Mesendoderm (in vitro differentiated cells): ENCODE results near the gene P2RX1.

Source experiments
- DNase-seq: peaks from one replicate; pipeline ENCODE4 v3.0.0; 2013
- H2AK5ac ChIP-seq: 2 replicates; pipeline ENCODE4 v1.6.1; 2013; ENCODE audit warnings: low read length, inconsistent platforms
- H2BK120ac ChIP-seq: 2 replicates; pipeline ENCODE4 v1.6.1; 2013; ENCODE audit warnings: low read depth, mild to moderate bottlenecking, low read length, moderate library complexity, mixed read lengths
- H2BK15ac ChIP-seq: replicated peaks from 2 replicates; pipeline ENCODE4 v1.6.1; 2013; ENCODE audit warnings: low read depth, mild to moderate bottlenecking, moderate library complexity
- H2BK5ac ChIP-seq: 2 replicates; pipeline ENCODE4 v1.6.1; 2013; ENCODE audit warnings: low read length, inconsistent platforms
- H3K18ac ChIP-seq: 2 replicates; pipeline ENCODE4 v1.6.1; 2013; ENCODE audit warnings: mild to moderate bottlenecking, low read length, mixed read lengths
- H3K23ac ChIP-seq: one replicate; pipeline ENCODE4 v1.6.1; 2013; ENCODE audit warnings: low read length
- H3K27ac ChIP-seq: 2 replicates; pipeline ENCODE4 v1.5.1; 2013; ENCODE audit warnings: low read depth, mild to moderate bottlenecking, inconsistent platforms, low read length, moderate library complexity
- H3K27me3 ChIP-seq: 2 replicates; pipeline ENCODE4 v1.6.1; 2013; ENCODE audit warnings: low read length, control low read depth, mild to moderate bottlenecking, inconsistent platforms; ENCODE audit not compliant: insufficient read depth, poor library complexity
- H3K36me3 ChIP-seq: 2 replicates; pipeline ENCODE4 v1.6.1; 2013; ENCODE audit warnings: low read length, inconsistent platforms; ENCODE audit not compliant: control insufficient read depth, insufficient read depth
- H3K4ac ChIP-seq: one replicate; pipeline ENCODE4 v1.6.1; 2013; ENCODE audit warnings: low read depth, mild to moderate bottlenecking, low read length, moderate library complexity
- H3K4me1 ChIP-seq: 2 replicates; pipeline ENCODE4 v1.6.1; 2013; ENCODE audit warnings: low read depth, low read length, inconsistent platforms; ENCODE audit not compliant: control insufficient read depth
- H3K4me2 ChIP-seq: 2 replicates; pipeline ENCODE4 v1.6.1; 2013; ENCODE audit warnings: low read length
- H3K4me3 ChIP-seq: 2 replicates; pipeline ENCODE4 v1.5.1; 2013; ENCODE audit warnings: mild to moderate bottlenecking, low read length
- H3K56ac ChIP-seq: one replicate; pipeline ENCODE4 v1.6.1; 2013; ENCODE audit warnings: low read length
- H3K79me1 ChIP-seq: 2 replicates; pipeline ENCODE4 v1.6.1; 2013; ENCODE audit warnings: low read length, inconsistent platforms
- H3K79me2 ChIP-seq: 2 replicates; pipeline ENCODE4 v1.6.1; 2013; ENCODE audit warnings: mild to moderate bottlenecking, low read length; ENCODE audit not compliant: control insufficient read depth, insufficient read depth
- H3K9ac ChIP-seq: 2 replicates; pipeline ENCODE4 v1.6.1; 2013; ENCODE audit warnings: low read length, inconsistent platforms
- H4K5ac ChIP-seq: one replicate; pipeline ENCODE4 v1.6.1; 2013; ENCODE audit warnings: low read length
- H4K8ac ChIP-seq: one replicate; pipeline ENCODE4 v1.6.1; 2013; ENCODE audit warnings: low read depth, mild to moderate bottlenecking, control low read depth, low read length, moderate library complexity
- WGBS: extraction: QIAGEN DNeasy Blood & Tissue Kit; methylation state at CpG from one replicate; pipeline ENCODE4 v1.1.7; 2013; ENCODE audit warnings: low lambda C conversion rate, missing lambda C conversion rate; ENCODE audit not compliant: insufficient coverage; ENCODE audit errors: extremely low coverage; 5-methylcytosine and 5-hydroxymethylcytosine counted together

P2RX1 gene

DNA sequence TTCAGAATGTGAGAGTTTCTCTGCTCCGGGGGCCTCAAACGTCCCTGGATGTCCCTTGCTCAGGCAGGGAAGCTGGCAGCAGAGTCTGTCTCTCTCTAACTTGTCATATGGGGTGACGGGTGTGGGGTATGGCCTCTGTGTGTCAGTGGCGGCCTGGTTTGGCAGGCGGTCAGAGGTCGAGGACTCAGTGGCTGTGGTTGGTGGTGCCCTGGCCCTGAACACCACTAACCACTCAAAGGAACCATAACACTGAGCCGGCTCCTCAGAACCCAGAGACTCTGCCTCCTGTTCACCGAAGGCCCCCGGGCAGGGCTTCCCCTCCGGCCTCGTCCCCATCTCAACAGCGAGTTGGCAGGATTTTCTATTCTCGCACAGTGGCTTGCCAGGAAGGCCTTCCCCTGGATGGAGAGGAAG, 677 bp downstream of the P2RX1 start:
- no peak overlapping the region for H3K4me2 ChIP-seq
- H3K23ac ChIP-seq = no peak overlapping the region
- H3K9ac ChIP-seq = no peak overlapping the region
- no peak overlapping the region for H3K4me3 ChIP-seq
- WGBS = no CpG with 5 or more reads among the region's 13 CpGs
- H3K56ac ChIP-seq = no peak overlapping the region
- no peaks in the 10 kb centered on the region for H3K27me3 ChIP-seq
- no peak overlapping the region for H3K4ac ChIP-seq
- no peak overlapping the region for H4K8ac ChIP-seq
- H3K18ac ChIP-seq = no peak overlapping the region
- no peak overlapping the region for H2BK5ac ChIP-seq
- H4K5ac ChIP-seq = no peak overlapping the region
- no peak overlapping the region for H2AK5ac ChIP-seq
- DNase-seq = no peak
- H3K36me3 ChIP-seq = no peaks in the 10 kb centered on the region
- no peaks in the 10 kb centered on the region for H3K79me1 ChIP-seq
- no peak overlapping the region for H2BK120ac ChIP-seq
- no peaks in the 10 kb centered on the region for H3K79me2 ChIP-seq
- H2BK15ac ChIP-seq = no peak overlapping the region
- no peak overlapping the region for H3K27ac ChIP-seq
- H3K4me1 ChIP-seq = no peaks in the 10 kb centered on the region

DNA sequence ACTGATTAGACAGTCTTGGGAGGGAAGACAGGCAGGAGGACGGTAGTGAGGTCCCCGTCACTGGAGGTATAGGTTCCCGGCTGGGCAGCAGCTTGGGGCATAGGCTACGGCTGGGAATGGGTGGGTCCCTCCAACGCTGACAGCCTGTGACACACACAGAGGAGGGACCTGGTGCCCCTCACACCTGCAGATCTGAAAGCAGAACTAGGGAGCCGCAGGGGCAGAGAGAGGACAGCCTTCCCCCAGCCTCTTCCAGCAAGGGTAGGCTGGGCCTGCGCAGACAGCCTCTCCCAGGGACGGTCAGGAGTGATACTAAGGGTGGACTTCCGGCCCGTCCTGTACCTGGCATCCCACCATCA, 2.0 kb downstream of the P2RX1 start:
- no peak overlapping the region for H3K4ac ChIP-seq
- H4K5ac ChIP-seq = no peak overlapping the region
- no peak overlapping the region for H2BK15ac ChIP-seq
- H3K23ac ChIP-seq = no peak overlapping the region
- no peak overlapping the region for H2BK120ac ChIP-seq
- no peaks in the 10 kb centered on the region for H3K36me3 ChIP-seq
- H3K4me1 ChIP-seq = no peaks in the 10 kb centered on the region
- no peaks in the 10 kb centered on the region for H3K27me3 ChIP-seq
- no peak overlapping the region for H4K8ac ChIP-seq
- no CpG with 5 or more reads among the region's 10 CpGs for WGBS
- no peak overlapping the region for H2BK5ac ChIP-seq
- no peaks in the 10 kb centered on the region for H3K79me2 ChIP-seq
- no peak overlapping the region for H3K4me3 ChIP-seq
- no peak overlapping the region for H2AK5ac ChIP-seq
- no peaks in the 10 kb centered on the region for H3K79me1 ChIP-seq
- H3K56ac ChIP-seq = no peak overlapping the region
- H3K4me2 ChIP-seq = no peak overlapping the region
- H3K27ac ChIP-seq = no peak overlapping the region
- no peak for DNase-seq
- no peak overlapping the region for H3K18ac ChIP-seq
- H3K9ac ChIP-seq = no peak overlapping the region

- WGBS = no CpG with 5 or more reads among the region's 17 CpGs
- Histone ChIP-seq H3K36me3 (no peaks in the 10 kb centered on the region), H3K9ac (no peak overlapping the region), H3K27ac (no peak overlapping the region), H3K23ac (no peak overlapping the region), H2BK5ac (no peak overlapping the region), H2BK120ac (no peak overlapping the region), H3K4me2 (no peak overlapping the region), H4K8ac (no peak overlapping the region), H3K27me3 (no peaks in the 10 kb centered on the region), H3K18ac (no peak overlapping the region), H3K4ac (no peak overlapping the region), H4K5ac (no peak overlapping the region), H3K79me1 (no peaks in the 10 kb centered on the region), H2AK5ac (no peak overlapping the region), H3K79me2 (no peaks in the 10 kb centered on the region), H3K56ac (no peak overlapping the region), H2BK15ac (no peak overlapping the region), H3K4me1 (no peaks in the 10 kb centered on the region), H3K4me3 (no peak overlapping the region)
- DNase-seq = peak; percentile 78
Measured at GRCh38 chr17:3913531-3914311, 2.5 kb downstream of the P2RX1 start.

- H3K36me3 ChIP-seq = no peaks in the 10 kb centered on the region
- H3K23ac ChIP-seq = no peak overlapping the region
- no peak overlapping the region for H4K5ac ChIP-seq
- H4K8ac ChIP-seq = no peak overlapping the region
- no peaks in the 10 kb centered on the region for H3K27me3 ChIP-seq
- H3K56ac ChIP-seq = no peak overlapping the region
- H2AK5ac ChIP-seq = no peak overlapping the region
- H3K4me3 ChIP-seq = no peak overlapping the region
- no peak overlapping the region for H2BK120ac ChIP-seq
- no peaks in the 10 kb centered on the region for H3K4me1 ChIP-seq
- H3K79me2 ChIP-seq = no peaks in the 10 kb centered on the region
- WGBS = no CpG with 5 or more reads among the region's 2 CpGs
- H3K9ac ChIP-seq = no peak overlapping the region
- no peak overlapping the region for H3K4me2 ChIP-seq
- no peak overlapping the region for H2BK15ac ChIP-seq
- H2BK5ac ChIP-seq = no peak overlapping the region
- H3K27ac ChIP-seq = no peak overlapping the region
- DNase-seq = no peak
- no peak overlapping the region for H3K18ac ChIP-seq
- H3K4ac ChIP-seq = no peak overlapping the region
- H3K79me1 ChIP-seq = no peaks in the 10 kb centered on the region
Measured at GRCh38 chr17:3912827-3913226, 3.4 kb downstream of the P2RX1 start.

DNA sequence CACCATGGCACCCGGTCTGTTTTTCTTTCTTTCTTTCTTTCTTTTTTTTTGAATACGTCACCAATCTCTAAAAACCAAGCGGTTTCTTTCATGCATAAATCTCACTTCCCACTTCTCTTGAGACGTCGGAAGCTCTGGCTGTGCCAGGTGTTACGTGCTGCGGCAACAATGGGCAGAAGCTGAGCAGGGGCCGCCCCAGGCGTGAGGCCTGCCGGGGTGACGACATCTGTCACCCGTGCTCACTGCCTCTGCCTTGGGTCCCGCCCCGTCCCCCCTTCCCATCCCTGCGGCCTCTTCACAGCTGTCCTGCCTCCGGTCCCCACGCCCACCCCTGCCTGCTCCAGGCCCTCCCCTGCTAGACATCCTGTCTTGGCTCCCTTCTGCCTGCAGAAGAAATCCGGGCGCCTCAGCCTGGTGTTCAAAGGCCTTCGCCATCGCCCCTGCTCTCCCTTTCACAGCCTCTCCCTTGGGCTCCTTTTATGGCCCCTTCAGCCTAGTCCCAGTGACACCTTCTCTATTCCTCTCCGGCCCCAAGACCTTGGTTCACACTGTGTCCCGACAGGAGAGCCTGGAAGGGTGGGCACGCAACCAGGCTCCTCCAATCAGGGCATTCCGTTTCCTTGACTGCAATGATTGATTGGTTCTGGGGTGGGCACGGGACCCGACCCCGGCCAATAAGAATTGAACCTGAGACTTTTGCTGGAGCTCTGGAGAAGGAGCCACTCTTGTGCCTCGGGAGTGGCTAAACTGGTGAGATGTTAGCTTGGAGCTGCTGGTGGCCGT, 4.8 kb downstream of the P2RX1 start:
- Histone ChIP-seq H4K5ac (no peak overlapping the region), H3K4me3 (no peak overlapping the region), H2AK5ac (no peak overlapping the region), H3K79me2 (no peaks in the 10 kb centered on the region), H3K4ac (no peak overlapping the region), H3K4me1 (no peaks in the 10 kb centered on the region), H4K8ac (no peak overlapping the region), H3K27ac (no peak overlapping the region), H3K18ac (no peak overlapping the region), H3K23ac (no peak overlapping the region), H3K4me2 (no peak overlapping the region), H3K36me3 (no peaks in the 10 kb centered on the region), H3K79me1 (no peaks in the 10 kb centered on the region), H3K56ac (no peak overlapping the region), H3K9ac (no peak overlapping the region), H2BK5ac (no peak overlapping the region), H3K27me3 (no peaks in the 10 kb centered on the region), H2BK15ac (no peak overlapping the region), H2BK120ac (no peak overlapping the region)
- peak; percentile 33 for DNase-seq
- WGBS = no CpG with 5 or more reads among the region's 30 CpGs
